Spleen (tissue), 7 donors: Measurements from ENCODE around the gene DNM3.

ENCODE experiments used
- POLR2A ChIP-seq, 3 donors: fragments of 450-650 bp; IDR thresholded peaks; one replicate each; pipeline ENCODE4 v1.5.1; 2017; ENCODE audit warnings: antibody characterized with exemption in 3 of 3, mild to moderate bottlenecking in 1 of 3
- TF ChIP-seq, protein P1 (sequence below), 11 experiments: fragments of 200-600 bp in 7 of 11; fragments of 450-650 bp in 4 of 11; sonication (generic) in 4 of 11; IDR thresholded peaks in 8 of 11; conservative IDR thresholded peaks in 3 of 11; 1 replicate in 7 of 11; 2 replicates in 4 of 11; pipeline versions ENCODE4 v1.4.0 to v1.8.0; 2016 to 2021; ENCODE audit warnings: antibody characterized with exemption in 11 of 11, inconsistent platforms in 4 of 11, mild to moderate bottlenecking in 1 of 11
- donor health status: DM: no; HTN: no; CAD: no; lungs with moderate emphysema.
- donor health status: DM: no; HTN: no; CAD: no.
- donor health status: DM: no; HTN: no; CAD: no.

DNA sequence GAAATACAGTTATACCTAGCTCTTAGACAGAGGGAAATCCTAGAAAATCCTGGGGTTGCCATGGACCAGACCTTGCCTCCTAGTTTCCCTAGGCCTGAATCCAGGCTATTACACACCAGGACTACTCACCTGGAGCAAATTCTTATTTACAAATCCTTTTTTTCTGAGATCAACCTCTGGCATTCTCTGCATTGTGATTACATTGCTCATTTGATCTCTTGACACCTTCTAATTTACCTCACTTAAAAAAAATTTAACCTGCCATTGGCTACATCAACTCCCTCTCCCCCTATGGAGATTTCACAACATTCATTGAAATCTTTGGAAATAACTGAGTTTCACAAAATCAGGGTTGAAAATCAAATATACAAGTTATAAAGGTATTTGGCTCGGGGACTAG lies 576.3 kb downstream of the DNM3 start:
- TF ChIP-seq, protein P1, sequence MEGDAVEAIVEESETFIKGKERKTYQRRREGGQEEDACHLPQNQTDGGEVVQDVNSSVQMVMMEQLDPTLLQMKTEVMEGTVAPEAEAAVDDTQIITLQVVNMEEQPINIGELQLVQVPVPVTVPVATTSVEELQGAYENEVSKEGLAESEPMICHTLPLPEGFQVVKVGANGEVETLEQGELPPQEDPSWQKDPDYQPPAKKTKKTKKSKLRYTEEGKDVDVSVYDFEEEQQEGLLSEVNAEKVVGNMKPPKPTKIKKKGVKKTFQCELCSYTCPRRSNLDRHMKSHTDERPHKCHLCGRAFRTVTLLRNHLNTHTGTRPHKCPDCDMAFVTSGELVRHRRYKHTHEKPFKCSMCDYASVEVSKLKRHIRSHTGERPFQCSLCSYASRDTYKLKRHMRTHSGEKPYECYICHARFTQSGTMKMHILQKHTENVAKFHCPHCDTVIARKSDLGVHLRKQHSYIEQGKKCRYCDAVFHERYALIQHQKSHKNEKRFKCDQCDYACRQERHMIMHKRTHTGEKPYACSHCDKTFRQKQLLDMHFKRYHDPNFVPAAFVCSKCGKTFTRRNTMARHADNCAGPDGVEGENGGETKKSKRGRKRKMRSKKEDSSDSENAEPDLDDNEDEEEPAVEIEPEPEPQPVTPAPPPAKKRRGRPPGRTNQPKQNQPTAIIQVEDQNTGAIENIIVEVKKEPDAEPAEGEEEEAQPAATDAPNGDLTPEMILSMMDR (IDR thresholded peaks at IDR 0.05 in 8 of 11, conservative IDR thresholded peaks at IDR 0.05 in 3 of 11), result no peak
- TF ChIP-seq POLR2A (IDR thresholded peaks at IDR 0.05), result no peak
